AG04449 (cell line): Measurements from ENCODE around the gene CD8B.

Source experiments
- CTCF ChIA-PET: fragments of 350-600 bp; formaldehyde crosslinking; extraction: SDS; loops from one replicate; lab custom pipeline; 2021; ENCODE audit warnings: antibody characterized with exemption; lab: Yijun Ruan, JAX
- POLR2A ChIA-PET: fragments of 400-600, 350-600 bp; formaldehyde crosslinking; extraction: SDS; loops from one replicate; lab custom pipeline; 2020; ENCODE audit warnings: antibody characterized with exemption, inconsistent platforms; lab: Yijun Ruan, JAX
- DNase-seq: peaks from one replicate; pipeline ENCODE4 v3.0.0-alpha.2; 2010; ENCODE audit warnings: low read depth, low spot score
- H3K4me3 ChIP-seq: 2 replicates; pipeline ENCODE4 v1.5.1; 2011; ENCODE audit warnings: low read depth, mild to moderate bottlenecking, control low read depth, low read length
- TF ChIP-seq, protein P1 (sequence below): IDR thresholded peaks from one replicate; pipeline ENCODE4 v1.5.1; 2011; ENCODE audit warnings: mild to moderate bottlenecking, moderate library complexity, low read length, control low read depth, inconsistent platforms; ENCODE audit not compliant: insufficient read depth; ENCODE audit errors: missing control alignments

Gene CD8B

DNA sequence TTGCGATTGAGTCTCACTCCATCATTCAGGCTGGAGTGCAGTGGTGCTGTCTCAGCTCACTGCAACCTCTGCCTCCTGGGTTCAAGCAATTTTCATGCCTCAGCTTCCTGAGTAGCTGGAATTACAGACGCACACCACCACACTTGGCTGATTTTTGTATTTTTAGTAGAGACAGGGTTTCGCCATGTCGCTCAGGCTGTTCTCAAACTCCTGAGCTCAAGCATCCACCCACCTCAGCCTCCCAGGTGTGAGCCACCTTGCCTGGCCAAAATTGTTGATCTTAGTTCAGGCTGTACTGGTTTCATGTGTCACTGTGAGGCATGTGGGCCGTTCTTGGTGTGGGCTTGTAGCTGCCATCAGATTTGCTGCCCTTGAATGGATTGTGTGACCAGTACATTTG, 89.1 kb downstream of the CD8B start:
- ChIA-PET CTCF (interaction anchor here (1.6 to 2.1 kb wide), 2 partner anchors 8 to 36 kb away, joined by 4 to 10 read pairs; no protein-coding TSS in a partner anchor), POLR2A (no interaction called here)
- no peak overlapping the region for H3K4me3 ChIP-seq
- TF ChIP-seq, protein P1, sequence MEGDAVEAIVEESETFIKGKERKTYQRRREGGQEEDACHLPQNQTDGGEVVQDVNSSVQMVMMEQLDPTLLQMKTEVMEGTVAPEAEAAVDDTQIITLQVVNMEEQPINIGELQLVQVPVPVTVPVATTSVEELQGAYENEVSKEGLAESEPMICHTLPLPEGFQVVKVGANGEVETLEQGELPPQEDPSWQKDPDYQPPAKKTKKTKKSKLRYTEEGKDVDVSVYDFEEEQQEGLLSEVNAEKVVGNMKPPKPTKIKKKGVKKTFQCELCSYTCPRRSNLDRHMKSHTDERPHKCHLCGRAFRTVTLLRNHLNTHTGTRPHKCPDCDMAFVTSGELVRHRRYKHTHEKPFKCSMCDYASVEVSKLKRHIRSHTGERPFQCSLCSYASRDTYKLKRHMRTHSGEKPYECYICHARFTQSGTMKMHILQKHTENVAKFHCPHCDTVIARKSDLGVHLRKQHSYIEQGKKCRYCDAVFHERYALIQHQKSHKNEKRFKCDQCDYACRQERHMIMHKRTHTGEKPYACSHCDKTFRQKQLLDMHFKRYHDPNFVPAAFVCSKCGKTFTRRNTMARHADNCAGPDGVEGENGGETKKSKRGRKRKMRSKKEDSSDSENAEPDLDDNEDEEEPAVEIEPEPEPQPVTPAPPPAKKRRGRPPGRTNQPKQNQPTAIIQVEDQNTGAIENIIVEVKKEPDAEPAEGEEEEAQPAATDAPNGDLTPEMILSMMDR: no peak
- DNase-seq: no peak

DNA sequence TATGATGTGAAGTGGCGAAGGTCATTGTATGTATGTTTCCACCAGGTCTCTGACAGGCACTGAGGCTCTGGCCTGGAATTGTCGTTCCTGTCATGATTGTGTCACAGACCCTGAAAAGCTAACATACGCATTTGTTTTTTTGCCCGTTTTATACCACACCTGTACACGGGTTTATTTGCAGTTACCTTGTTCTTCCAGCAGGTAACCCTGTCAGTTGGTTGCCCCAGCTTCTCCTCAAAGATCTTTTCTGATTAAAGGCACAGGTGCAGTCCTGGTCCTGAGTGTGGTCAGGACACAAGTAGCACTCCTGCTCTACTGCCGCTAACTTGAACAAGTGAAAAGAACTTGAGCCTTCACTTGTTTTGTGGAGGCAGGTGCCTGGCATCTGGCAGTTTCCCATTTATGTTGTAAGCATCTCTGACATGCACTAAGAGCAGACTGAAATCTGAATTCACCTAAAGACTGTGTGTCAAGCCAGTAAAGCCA, 90.8 kb downstream of the CD8B start:
- ChIA-PET CTCF (no interaction called here), POLR2A (no interaction called here)
- H3K4me3 ChIP-seq: no peak overlapping the region
- TF ChIP-seq, protein P1: no peak
- DNase-seq: no peak

DNA sequence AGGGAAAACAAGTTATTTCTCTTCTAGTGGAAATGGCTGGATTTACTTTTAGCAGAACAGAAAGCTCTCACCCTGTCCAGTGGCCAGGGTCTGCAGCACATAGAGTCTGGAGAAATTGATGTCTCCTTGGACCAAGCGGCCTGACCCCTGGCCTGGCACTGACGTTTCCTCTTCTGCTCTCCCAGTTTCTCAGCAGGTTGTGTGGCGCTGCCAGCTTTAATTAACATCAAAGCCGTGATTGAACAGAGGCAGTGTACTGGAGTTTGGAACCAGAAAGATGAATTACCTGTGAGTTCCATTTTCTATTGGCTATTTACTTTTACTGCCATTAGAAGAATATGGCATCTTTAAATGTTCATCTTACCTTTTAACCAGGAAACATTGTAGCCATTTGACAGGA, 91.8 kb downstream of the CD8B start:
- no peak for DNase-seq
- CTCF ChIA-PET: no interaction called here
- POLR2A ChIA-PET: no interaction called here
- H3K4me3 ChIP-seq: no peak overlapping the region
- TF ChIP-seq, protein P1: no peak

DNA sequence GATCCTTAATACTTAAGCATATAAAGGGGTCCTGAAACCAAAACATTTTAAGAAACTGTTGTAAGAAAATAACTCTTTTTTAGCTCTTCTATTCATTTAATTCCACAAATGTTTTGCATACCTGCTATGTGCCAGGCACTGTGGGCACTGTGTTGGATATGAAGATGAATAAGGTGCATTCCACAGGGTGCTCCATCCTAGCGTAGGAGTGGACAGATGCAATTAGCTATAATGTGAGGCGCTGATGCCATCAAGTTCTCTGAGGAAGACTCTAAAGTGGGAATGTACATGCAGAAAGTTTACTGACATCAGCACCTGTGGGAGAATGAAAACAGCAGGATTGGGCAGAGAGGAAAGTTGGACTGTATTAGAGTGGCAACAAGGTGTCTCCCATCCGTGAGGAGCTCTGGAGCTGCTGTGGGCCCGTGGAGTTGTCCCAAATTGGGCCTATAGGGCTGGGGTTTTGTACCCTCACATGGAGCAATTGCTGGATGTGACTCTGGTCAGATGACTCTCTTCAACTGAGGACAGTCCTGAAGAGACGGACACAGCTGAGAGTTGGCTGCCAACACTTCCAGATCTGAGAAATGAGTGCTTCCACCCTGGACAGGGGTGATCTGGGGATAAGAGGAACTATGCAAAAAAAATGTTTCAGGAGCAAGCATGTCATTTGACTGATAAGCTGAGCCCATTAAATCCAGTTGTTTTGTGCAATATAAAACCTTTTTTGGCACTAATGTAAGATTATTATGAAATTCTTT, 93.3 kb downstream of the CD8B start:
- CTCF ChIA-PET: interaction anchor here (0.5 kb wide), 1 partner anchor 9 kb away, joined by 4 read pairs; no protein-coding TSS in a partner anchor
- no peak overlapping the region for H3K4me3 ChIP-seq
- TF ChIP-seq, protein P1: no peak
- POLR2A ChIA-PET: no interaction called here
- DNase-seq: no peak
